Vagina (tissue), 2 donors: ENCODE results near the gene FIGN. TPM values are rescaled to one million over a fixed set of nuclear protein-coding genes. Genes with fewer than 3 reads are reported as not detected.

Experiments used
- DNase-seq, 2 donors: peaks; one replicate each; pipeline ENCODE4 v3.0.0-alpha.2; 2017; ENCODE audit errors: extremely low spot score in 2 of 2
- H3K27ac ChIP-seq: fragments of 200-600 bp; sonication (generic); one replicate; pipeline ENCODE4 v1.5.1; 2019
- H3K27me3 ChIP-seq: fragments of 200-600 bp; sonication (generic); one replicate; pipeline ENCODE4 v1.5.1; 2019
- H3K36me3 ChIP-seq, 2 donors: fragments of 200-600 bp; sonication (generic); one replicate each; pipeline ENCODE4 v1.5.1; 2017 to 2019
- H3K4me1 ChIP-seq: fragments of 200-600 bp; sonication (generic); one replicate; pipeline ENCODE4 v1.5.1; 2019
- H3K4me3 ChIP-seq, 2 donors: fragments of 200-600 bp; sonication (generic); 1 replicate in 1 of 2; 2 replicates in 1 of 2; pipeline ENCODE4 v1.5.1; 2016 to 2019
- H3K9me3 ChIP-seq: fragments of 200-600 bp; sonication (generic); one replicate; pipeline ENCODE4 v1.5.1; 2019
- POLR2A ChIP-seq, 2 donors: fragments of 450-650 bp; IDR thresholded peaks; one replicate each; pipeline ENCODE4 v1.6.1; 2017; ENCODE audit warnings: antibody characterized with exemption in 2 of 2, mild to moderate bottlenecking in 2 of 2, moderate library complexity in 2 of 2
- POLR2AphosphoS5 ChIP-seq, 2 donors: sonication (generic); formaldehyde crosslinking; IDR thresholded peaks; one replicate each; pipeline ENCODE4 v1.9.0; 2017; ENCODE audit warnings: antibody characterized with exemption in 2 of 2, mild to moderate bottlenecking in 2 of 2, low read depth in 1 of 2; ENCODE audit not compliant: insufficient read depth in 1 of 2
- intact Hi-C: fragments of 100-400 bp; cut with DNase I; formaldehyde crosslinking; loops from one replicate; pipeline ENCODE4 v1.15.1; 2023
- total RNA-seq: library from RNA; depleted of rRNA; stranded (reverse); fragments of >200 nt; gene quantifications from one replicate; pipeline ENCODE4 v1.2.3, GENCODE V29; 2016
- TF ChIP-seq, protein P1 (sequence below), 3 experiments: fragments of 450-650 bp in 2 of 3; fragments of 200-600 bp in 1 of 3; sonication (generic) in 1 of 3; IDR thresholded peaks; one replicate each; pipeline ENCODE4 v1.5.1; 2017 to 2019; ENCODE audit warnings: antibody characterized with exemption in 3 of 3, mild to moderate bottlenecking in 2 of 3, moderate library complexity in 2 of 3

FIGN gene
- total RNA-seq, 1 donor from 2014 or later = 3.2 TPM

GRCh38 chr2:163553601-163554000, 182.2 kb downstream of the FIGN start:
- intact Hi-C loops = no loop called here
- no peak overlapping the region for H3K4me3 ChIP-seq

DNA sequence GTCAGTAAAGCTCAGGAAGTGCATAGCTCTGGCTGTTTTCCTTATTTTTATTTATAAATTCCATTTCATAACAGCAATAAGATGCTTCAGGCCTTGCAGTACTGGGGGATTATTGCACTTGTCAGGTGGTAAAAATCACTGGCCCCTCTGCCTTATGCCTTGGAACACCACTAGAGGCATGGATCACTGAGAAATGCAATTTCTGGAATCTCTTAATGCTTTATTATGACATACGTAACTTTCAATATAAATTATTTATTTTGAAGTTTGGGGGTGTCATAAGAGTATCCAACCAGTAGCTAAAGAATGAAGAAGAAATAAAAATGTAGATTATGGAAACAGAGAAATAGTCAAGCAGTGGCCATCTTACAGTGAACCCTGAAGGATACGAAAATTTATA, 183.1 kb downstream of the FIGN start:
- Histone ChIP-seq H3K27ac (no peak overlapping the region), H3K9me3 (no peaks in the 10 kb centered on the region), H3K4me3 (no peak overlapping the region), H3K4me1 (no peaks in the 10 kb centered on the region), H3K27me3 (no peaks in the 10 kb centered on the region), H3K36me3 (no peaks in the 10 kb centered on the region)
- no peak for DNase-seq
- intact Hi-C loops = no loop called here
- no peak for TF ChIP-seq POLR2AphosphoS5 (IDR thresholded peaks at IDR 0.05; ENCODE audit: insufficient read depth in 1 of 2, low read depth in 1 of 2)
- TF ChIP-seq, protein P1, sequence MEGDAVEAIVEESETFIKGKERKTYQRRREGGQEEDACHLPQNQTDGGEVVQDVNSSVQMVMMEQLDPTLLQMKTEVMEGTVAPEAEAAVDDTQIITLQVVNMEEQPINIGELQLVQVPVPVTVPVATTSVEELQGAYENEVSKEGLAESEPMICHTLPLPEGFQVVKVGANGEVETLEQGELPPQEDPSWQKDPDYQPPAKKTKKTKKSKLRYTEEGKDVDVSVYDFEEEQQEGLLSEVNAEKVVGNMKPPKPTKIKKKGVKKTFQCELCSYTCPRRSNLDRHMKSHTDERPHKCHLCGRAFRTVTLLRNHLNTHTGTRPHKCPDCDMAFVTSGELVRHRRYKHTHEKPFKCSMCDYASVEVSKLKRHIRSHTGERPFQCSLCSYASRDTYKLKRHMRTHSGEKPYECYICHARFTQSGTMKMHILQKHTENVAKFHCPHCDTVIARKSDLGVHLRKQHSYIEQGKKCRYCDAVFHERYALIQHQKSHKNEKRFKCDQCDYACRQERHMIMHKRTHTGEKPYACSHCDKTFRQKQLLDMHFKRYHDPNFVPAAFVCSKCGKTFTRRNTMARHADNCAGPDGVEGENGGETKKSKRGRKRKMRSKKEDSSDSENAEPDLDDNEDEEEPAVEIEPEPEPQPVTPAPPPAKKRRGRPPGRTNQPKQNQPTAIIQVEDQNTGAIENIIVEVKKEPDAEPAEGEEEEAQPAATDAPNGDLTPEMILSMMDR (IDR thresholded peaks at IDR 0.05) = no peak
- TF ChIP-seq POLR2A (IDR thresholded peaks at IDR 0.05) = no peak

More at GRCh38 chr2:163553601-163554000, 182.2 kb downstream of the FIGN start:
- TF ChIP-seq POLR2A (IDR thresholded peaks at IDR 0.05) (no peak), POLR2AphosphoS5 (IDR thresholded peaks at IDR 0.05; ENCODE audit: insufficient read depth in 1 of 2, low read depth in 1 of 2) (no peak)
- TF ChIP-seq, protein P1 (IDR thresholded peaks at IDR 0.05) = no peak
- no peak for DNase-seq
- H3K27me3 ChIP-seq = no peaks in the 10 kb centered on the region
- H3K9me3 ChIP-seq = no peaks in the 10 kb centered on the region
- H3K27ac ChIP-seq = no peak overlapping the region
- no peaks in the 10 kb centered on the region for H3K36me3 ChIP-seq
- H3K4me1 ChIP-seq = no peaks in the 10 kb centered on the region

DNA sequence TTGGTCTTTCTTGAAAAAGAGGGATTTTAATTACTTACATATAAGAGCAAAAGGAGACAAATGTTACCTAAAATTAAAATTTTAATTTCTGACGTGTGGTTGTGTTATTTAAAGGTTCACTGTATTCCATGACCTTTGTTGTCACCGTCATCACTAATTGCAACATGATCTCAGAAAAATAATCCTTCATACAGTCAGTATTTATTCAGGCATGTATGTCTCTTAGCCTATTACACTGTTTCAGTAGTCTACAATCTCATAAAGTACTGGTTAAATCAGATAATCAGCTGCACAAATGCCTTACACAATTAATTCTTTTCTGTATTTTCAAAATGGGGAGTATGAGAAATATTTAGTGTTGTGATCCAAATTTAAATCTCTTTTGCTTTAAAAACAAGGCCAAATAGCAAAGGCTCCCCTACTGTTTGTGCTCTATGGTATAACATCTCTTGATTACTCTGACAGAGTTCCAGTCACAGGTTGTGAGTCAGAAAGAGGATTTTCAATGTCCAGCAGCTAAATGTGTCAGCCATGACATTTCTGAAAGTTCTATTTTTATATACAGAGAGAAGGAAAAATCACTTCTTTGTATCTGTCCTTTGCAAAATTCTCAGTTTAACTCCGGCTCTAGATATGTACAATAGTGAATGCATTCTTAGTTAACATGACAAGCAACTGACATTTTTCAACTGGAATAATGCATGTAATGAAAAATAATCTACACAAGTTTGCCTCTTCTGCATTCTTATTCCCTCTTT, 184.0 kb downstream of the FIGN start:
- no peak overlapping the region for H3K27ac ChIP-seq
- no peak overlapping the region for H3K4me3 ChIP-seq
- H3K9me3 ChIP-seq = no peaks in the 10 kb centered on the region
- no peak for DNase-seq
- TF ChIP-seq, protein P1 (IDR thresholded peaks at IDR 0.05) = no peak
- no peak for TF ChIP-seq POLR2AphosphoS5 (IDR thresholded peaks at IDR 0.05; ENCODE audit: insufficient read depth in 1 of 2, low read depth in 1 of 2)
- no peak for TF ChIP-seq POLR2A (IDR thresholded peaks at IDR 0.05)
- no peaks in the 10 kb centered on the region for H3K36me3 ChIP-seq
- intact Hi-C loops = no loop called here
- H3K4me1 ChIP-seq = no peaks in the 10 kb centered on the region
- no peaks in the 10 kb centered on the region for H3K27me3 ChIP-seq

DNA sequence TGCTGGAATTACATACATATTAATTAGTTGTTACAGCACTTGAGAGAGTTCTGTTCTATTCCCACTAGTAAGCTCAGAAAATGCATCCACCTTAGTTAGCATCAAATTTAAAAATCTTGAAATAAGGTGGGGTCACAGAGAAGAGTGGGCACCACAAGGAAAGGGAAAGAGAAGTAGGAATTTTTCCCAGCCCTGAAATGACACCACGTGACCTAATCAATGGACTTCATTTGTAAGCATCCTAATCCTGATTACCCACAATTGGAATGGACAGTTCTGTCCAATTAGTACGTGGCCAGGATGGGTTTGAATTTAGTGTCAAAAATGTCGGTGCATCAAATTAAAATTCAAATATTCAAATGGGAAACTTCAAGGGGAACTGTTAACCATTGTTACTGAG, 186.8 kb downstream of the FIGN start:
- Histone ChIP-seq H3K36me3 (no peaks in the 10 kb centered on the region), H3K4me3 (no peak overlapping the region), H3K9me3 (no peaks in the 10 kb centered on the region), H3K4me1 (no peaks in the 10 kb centered on the region), H3K27ac (no peak overlapping the region), H3K27me3 (no peaks in the 10 kb centered on the region)
- intact Hi-C loops = no loop called here
- TF ChIP-seq, protein P1 (IDR thresholded peaks at IDR 0.05) = no peak
- TF ChIP-seq POLR2AphosphoS5 (IDR thresholded peaks at IDR 0.05; ENCODE audit: insufficient read depth in 1 of 2, low read depth in 1 of 2) (no peak), POLR2A (IDR thresholded peaks at IDR 0.05) (no peak)
- no peak for DNase-seq
